ENCODE measurements around the gene PLA2G2F.
"Not testable (repeated sequence)": the region's sequence is repeated elsewhere in the genome, so short reads cannot be mapped to it uniquely, and the experiment has no call there.

PLA2G2F gene

DNA sequence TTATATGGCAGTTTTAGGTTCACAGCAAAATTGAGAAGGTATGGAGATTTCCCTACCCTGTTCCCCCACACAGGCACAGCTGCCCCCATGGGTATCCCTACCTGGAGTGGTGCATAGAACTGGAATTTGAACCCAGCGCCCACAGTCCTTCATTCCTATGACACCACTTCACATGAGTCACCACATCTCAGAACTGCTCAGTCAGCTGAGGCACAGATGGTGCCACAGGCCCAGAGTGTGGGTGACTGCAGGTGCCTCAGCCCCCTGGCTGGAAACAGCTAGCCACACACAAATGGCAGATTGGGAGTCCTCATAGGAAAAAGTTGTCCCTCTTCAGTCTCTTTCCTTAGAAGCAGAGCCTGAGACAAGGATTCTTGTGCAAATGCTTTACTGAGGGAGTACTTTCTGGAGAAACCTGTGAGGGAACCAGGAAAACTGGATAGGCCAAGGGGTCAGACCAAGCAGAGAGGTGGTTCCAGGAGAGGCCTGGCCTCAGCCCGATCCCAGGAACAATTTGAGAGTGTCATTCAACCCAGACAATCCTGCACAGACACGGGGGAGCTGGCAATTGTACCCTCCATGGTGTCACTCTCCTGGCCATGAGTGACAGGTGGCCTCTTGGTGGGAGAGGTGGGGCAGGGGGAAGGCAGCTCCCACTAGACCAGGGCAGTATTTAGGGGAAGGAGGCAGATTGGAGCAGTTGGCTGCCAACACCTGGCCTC is 26.7 kb upstream of the PLA2G2F start:
- no peak overlapping the region for H3K4me3 ChIP-seq (ENCODE audit: low read depth, low read length)

DNA sequence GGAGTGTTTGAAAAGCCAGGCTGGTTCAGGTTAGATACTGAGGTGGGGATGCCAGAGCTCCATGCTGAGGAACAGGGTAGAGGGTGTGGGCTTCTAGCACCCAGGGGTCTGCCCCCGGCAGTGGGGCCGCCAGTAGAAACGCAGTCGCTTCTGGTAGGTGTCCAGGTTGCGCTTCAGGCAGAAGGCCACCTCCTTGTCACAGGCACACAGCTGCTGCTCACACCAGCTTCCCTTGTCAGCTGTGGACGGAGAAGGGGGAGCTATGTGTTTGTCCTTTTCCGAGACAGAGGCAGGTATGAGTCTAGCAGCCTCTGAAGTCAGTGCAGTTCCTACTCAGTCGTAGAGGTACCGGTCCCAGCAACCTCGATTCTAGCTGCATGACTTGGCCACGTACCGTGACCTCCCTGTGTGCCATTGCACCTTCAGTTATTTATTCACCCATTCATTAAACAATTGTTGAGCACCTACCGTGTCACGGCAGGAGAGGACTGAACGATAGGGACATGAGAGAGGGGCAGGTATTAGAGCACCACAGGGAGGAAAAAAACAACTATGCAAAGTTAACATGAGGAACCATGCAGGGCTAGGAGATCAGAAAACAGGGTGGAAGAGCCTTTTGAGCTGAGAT is 25.0 kb upstream of the PLA2G2F start:
- H3K4me3 ChIP-seq (ENCODE audit: low read depth, low read length): no peak overlapping the region

GRCh38 chr1:20115479-20115878 is 23.6 kb upstream of the PLA2G2F start:
- no peak overlapping the region for H3K4me3 ChIP-seq (ENCODE audit: low read depth, low read length)

DNA sequence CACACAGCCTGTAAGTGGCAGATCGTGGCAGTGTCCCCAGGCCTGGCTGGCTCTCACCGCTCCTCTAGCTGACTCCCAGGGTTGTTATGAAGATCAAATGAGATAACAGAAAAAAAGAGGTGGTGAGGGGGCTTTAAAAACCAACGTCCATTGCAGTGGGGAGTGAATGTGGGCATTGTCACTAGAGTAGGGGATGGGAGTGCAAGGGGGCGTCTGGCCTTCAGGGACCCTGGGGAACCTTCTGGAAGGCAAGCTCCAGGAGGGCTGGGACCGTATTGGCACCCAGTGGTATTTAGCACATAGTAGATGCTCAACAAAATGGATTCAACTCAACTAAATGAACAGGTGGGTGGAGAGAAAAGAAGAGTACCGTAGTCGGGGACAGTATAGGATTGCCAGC is 23.2 kb upstream of the PLA2G2F start:
- no peak overlapping the region for H3K4me3 ChIP-seq (ENCODE audit: low read depth, low read length)

GRCh38 chr1:20117236-20117635 is 21.9 kb upstream of the PLA2G2F start:
- H3K4me3 ChIP-seq (ENCODE audit: low read depth, low read length): no peak overlapping the region

DNA sequence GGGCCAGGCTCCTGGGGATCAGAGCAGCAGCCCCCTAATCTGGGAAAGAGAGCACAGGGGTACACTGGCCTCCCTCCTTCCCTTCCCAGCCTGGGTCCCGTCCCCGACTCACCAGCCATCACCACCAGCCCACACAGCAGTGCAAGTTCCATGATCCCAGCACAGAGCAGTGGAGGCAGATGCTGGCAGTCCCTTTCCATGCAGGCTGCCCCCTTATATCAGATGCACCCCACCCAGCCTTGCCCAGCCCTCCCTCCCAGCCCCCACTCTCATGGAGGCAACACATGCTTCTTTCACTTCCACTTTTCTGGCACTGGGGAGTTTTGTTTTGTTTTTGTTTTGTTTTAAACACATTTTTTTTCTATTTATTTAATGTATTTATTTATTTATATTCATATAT is 19.8 kb upstream of the PLA2G2F start, which contains the start of gene PLA2G2D:
Gene PLA2G2D (minus strand): TSS at position 190 of the 400 bp plus-strand sequence. CDS start 38 bp downstream, at position 152.
- H3K4me3 ChIP-seq (ENCODE audit: low read depth, low read length): no peak within 1 kb of the TSS

GRCh38 chr1:20120796-20121195 is 18.3 kb upstream of the PLA2G2F start:
- no peak overlapping the region for H3K4me3 ChIP-seq (ENCODE audit: low read depth, low read length)

DNA sequence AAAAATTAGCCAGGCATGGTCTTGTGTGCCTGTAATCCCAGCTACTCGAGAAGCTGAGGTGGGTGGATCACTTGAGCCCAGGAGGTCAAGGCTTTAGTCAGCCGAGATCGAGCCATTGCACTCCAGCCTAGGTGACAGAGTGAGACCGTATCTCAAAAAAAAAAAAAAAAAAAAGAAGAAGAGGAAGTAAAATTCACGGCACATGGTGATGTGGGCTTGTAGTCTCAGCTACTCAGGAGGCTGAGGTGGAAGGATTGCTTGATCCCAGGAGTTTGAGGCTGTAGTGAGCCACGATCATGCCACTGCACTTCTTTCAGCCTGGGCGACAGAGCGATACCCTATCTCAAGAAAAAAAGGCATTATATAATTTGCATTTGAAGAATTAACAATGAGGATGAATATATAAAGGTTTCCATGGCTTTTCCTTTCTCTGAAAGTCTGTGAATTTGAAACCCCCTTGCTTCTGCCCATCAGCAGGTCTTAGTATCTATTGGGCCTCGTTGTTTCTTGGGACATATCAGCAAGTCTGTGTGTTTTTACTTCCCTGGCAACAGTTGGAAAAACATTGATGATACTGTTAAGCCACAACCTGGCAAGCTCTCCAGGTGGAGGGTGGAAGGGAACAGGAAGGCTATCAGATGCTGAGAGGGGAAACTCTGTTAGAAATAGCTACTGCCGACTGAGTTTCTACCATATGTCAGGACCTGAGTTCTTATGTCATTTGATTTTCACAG is 15.2 kb upstream of the PLA2G2F start:
- H3K4me3 ChIP-seq (ENCODE audit: low read depth, low read length): no peak overlapping the region

GRCh38 chr1:20124456-20125057 is 14.6 kb upstream of the PLA2G2F start:
- no peak overlapping the region for H3K4me3 ChIP-seq (ENCODE audit: low read depth, low read length)

- no peak overlapping the region for H3K4me3 ChIP-seq (ENCODE audit: low read depth, low read length)
Observed at GRCh38 chr1:20125100-20125499, 14.0 kb upstream of the PLA2G2F start.

DNA sequence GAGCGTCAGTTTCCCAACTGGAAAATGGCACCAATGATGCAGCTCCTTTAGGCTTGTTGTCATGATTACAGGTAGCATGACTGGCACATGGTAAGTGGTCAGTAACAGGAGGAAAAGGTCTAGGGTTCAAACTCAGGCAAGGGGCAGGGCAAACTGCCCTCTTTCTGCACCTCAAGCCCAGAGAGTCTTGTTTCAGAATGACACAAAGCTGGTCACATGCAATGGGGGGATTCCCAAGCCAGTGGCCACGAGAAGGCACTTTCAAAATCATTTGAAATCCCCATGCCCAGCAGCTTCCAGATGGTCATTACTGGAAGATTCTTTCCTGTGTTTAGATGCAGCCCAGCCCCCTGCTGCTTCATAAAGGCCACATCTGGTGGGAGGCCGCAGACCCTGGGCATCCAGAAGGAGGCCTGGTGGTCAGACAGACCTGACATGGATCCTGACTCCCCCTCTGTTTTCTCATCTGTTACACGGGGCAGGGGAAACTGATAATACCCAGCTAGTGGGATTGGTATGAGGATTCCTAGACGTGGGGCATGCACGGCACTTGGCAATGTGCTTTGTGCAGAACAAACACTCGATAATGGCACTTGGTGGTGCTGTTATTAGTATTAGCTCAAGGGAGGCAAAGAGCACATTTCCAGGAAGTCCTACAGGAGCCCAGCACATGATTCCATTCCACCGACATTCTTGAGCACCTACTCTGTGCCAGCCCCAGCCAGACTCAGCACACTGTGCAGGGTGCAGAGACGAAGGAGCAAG is 12.9 kb upstream of the PLA2G2F start:
- H3K4me3 ChIP-seq (ENCODE audit: low read depth, low read length): no peak overlapping the region

DNA sequence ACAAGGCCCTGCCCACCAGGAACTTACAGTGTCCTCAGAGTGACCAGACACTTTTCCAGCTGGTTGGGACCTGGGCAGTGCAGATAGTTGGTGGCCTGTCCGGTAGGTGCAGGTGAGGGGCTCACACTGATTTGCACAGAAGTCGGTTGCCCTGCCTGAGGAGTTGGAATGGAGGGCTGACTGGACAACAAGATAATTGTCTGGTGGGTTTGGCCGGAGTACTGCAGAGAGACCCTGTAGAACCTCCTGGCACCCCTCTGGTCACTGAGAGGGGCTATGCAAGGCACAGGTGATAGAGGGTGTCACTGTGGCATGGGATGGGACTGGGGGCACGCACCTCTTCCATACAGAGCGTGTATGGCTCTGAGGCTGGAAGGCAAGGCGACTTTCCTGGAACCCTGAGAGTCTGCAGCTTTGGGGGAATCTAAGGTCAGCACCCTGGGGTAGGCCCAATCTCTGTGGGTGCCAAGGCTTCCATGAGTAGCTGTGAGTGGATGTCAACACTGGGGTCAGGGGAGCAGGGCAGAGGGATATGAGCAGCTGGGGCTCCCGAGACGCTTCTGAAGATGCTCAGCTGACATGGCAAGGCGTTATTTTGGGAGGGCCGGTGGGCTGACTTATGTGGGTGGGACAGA is 12.2 kb upstream of the PLA2G2F start:
- no peak overlapping the region for H3K4me3 ChIP-seq (ENCODE audit: low read depth, low read length)

DNA sequence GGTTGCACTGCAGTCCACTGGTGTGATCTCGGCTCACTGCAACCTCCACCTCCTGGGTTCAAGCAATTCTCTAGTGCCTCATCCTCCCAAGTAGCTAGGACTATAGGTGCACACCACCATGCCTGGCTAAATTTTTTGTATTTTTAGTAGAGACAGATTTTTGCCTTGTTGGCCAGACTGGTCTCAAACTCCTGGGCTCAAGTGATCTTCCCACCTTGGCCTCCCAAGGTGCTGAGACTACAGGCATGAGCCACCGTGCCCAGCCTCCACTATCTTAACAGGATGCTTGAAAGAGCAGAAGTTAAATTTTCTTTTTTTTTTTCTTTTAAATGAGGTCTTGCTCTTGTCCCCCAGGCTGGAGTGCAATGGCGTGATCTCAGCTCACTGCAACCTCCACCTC is 8.6 kb upstream of the PLA2G2F start:
- not testable (repeated sequence) for H3K4me3 ChIP-seq (ENCODE audit: low read depth, low read length)

GRCh38 chr1:20134995-20135394 is 4.1 kb upstream of the PLA2G2F start:
- no peak overlapping the region for H3K4me3 ChIP-seq (ENCODE audit: low read depth, low read length)

DNA sequence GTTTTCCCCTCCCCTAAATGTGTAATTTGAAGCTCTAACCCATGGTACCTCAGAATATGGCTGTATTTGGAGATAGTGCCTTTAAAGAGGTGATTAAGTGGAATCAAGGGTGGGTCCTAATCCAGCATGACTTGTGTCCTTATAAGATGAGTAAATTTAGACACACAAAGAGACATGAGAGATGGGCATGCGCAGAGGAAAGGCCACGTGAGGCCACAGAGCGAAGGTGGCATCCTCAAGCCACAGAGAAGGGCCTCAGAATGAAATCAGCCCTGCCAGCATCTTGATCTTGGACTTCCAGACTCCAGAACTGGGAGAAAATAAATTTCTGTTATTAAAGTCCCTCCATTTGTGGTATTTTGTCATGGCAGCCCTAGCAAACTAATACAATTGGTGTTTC is 2.9 kb upstream of the PLA2G2F start:
- no peak overlapping the region for H3K4me3 ChIP-seq (ENCODE audit: low read depth, low read length)

- H3K4me3 ChIP-seq (ENCODE audit: low read depth, low read length): no peak overlapping the region
Observed at GRCh38 chr1:20137055-20137454, 2.1 kb upstream of the PLA2G2F start.

DNA sequence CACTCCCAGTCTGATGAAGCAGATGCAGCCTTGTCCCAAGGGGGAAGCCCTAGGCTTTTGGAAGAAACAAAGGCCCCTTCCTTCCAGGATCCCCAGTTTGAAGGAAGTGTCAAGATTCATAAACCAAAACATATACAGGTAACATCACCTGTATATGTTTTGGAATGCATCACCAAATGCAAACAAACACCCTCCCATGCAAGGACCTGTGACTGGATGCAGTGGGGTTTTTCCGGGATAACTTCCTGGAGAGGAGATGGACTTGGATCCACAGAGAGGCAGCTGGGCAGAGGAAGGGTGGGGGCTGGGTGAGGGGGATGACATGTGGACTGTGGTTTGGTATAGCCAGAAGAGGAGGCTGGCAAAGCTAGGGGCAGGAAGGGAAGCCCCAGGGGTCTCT is 1.5 kb upstream of the PLA2G2F start:
- no peak overlapping the region for H3K4me3 ChIP-seq (ENCODE audit: low read depth, low read length)

DNA sequence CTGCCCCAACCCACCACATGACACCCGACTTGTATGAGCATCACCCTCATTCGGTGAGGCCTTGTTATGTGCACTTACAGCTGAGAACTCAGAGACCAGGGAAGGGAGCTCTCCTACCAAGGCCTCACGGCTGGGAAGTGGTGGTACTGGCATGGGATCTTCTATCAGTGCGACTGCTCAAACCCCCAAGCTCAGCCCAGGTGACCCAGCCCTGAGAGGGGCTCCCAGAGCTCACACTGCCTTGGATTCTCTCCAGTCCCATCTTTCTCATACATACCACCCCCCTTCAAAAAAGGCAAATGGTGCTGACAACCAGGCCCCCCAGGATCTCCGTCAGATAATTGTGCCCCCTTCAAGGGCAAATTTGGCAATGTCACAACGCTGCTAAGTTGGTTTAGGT is 777 bp upstream of the PLA2G2F start:
- no peak overlapping the region for H3K4me3 ChIP-seq (ENCODE audit: low read depth, low read length)

- H3K4me3 ChIP-seq (ENCODE audit: low read depth, low read length): no peak overlapping the region
Observed at GRCh38 chr1:20139776-20140612, 871 bp downstream of the PLA2G2F start.

DNA sequence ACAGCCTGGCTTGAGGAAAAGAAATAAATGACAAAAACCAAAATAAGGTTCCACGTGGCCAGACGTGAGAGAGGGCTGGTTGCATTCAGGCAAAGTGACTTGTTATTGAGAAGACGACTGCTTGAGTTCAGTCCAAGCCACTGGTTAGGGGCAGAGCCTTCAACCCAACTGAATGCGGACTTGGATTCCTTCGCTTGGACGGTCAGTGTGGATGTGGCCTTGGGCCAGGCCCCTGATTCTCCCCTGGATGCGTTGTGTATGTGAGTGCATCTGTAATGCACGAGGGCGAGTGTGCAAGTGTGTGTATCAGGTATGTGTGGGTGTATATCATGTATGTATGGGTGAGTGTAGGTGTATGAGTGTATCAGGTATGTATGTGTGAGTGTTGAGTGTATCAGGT is 1.9 kb downstream of the PLA2G2F start:
- H3K4me3 ChIP-seq (ENCODE audit: low read depth, low read length): no peak overlapping the region

Data from iPS-11a (cell line).